MM.1S (cell line): ENCODE data around the gene COL6A2.

ENCODE experiments used
- DNase-seq: peaks from one replicate; pipeline ENCODE4 v3.0.0-alpha.2; 2015
- H2AFZ ChIP-seq: fragments of 300-600 bp; sonication (generic); 2 replicates; pipeline ENCODE4 v1.6.0; 2016; ENCODE audit warnings: antibody characterized with exemption, low read length
- H3F3A ChIP-seq: fragments of 300-600 bp; sonication (generic); 2 replicates; pipeline ENCODE4 v1.6.1; 2016; ENCODE audit warnings: mild to moderate bottlenecking, antibody characterized with exemption, low read length, moderate library complexity, mixed read lengths; ENCODE audit not compliant: insufficient read depth
- H3K27ac ChIP-seq: fragments of 300-600 bp; sonication (generic); 2 replicates; pipeline ENCODE4 v1.5.1; 2016; ENCODE audit warnings: mild to moderate bottlenecking, low read length
- H3K27me3 ChIP-seq: fragments of 300-600 bp; sonication (generic); replicated peaks from 2 replicates; pipeline ENCODE4 v1.6.0; 2016; ENCODE audit warnings: low read length; ENCODE audit not compliant: insufficient read depth
- H3K36me3 ChIP-seq: fragments of 300-600 bp; sonication (generic); replicated peaks from 2 replicates; pipeline ENCODE4 v1.6.1; 2016; ENCODE audit warnings: mild to moderate bottlenecking, low read length, mixed read lengths; ENCODE audit not compliant: insufficient read depth
- H3K4me1 ChIP-seq: fragments of 300-600 bp; sonication (generic); 2 replicates; pipeline ENCODE4 v1.6.1; 2016; ENCODE audit warnings: low read length, mixed read lengths
- H3K4me2 ChIP-seq: fragments of 300-600 bp; sonication (generic); 2 replicates; pipeline ENCODE4 v1.6.0; 2016; ENCODE audit warnings: low read depth, low read length
- H3K4me3 ChIP-seq: fragments of 300-600 bp; sonication (generic); 2 replicates; pipeline ENCODE4 v1.5.1; 2016; ENCODE audit warnings: low read length, mixed read lengths
- H3K79me2 ChIP-seq: fragments of 300-600 bp; sonication (generic); 2 replicates; pipeline ENCODE4 v1.6.1; 2016; ENCODE audit warnings: mixed run types, low read length, mixed read lengths
- H3K9ac ChIP-seq: fragments of 300-600 bp; sonication (generic); 2 replicates; pipeline ENCODE4 v1.6.1; 2016; ENCODE audit warnings: low read length, mixed read lengths
- H3K9me2 ChIP-seq: fragments of 300-600 bp; sonication (generic); replicated peaks from 2 replicates; pipeline ENCODE4 v1.6.1; 2016; ENCODE audit warnings: mild to moderate bottlenecking, low read length, mixed read lengths; ENCODE audit not compliant: insufficient read depth
- H3K9me3 ChIP-seq: fragments of 300-600 bp; sonication (generic); replicated peaks from 2 replicates; pipeline ENCODE4 v1.6.1; 2016; ENCODE audit warnings: mild to moderate bottlenecking, low read length, mixed read lengths; ENCODE audit not compliant: insufficient read depth
- H4K20me1 ChIP-seq: fragments of 300-600 bp; sonication (generic); 2 replicates; pipeline ENCODE4 v1.6.1; 2016; ENCODE audit warnings: mild to moderate bottlenecking, low read length, moderate library complexity, mixed read lengths; ENCODE audit not compliant: insufficient read depth
- CTCF ChIP-seq: fragments of 300-600 bp; sonication (generic); IDR thresholded peaks from 2 replicates; pipeline ENCODE4 v1.5.1; 2016; ENCODE audit warnings: antibody characterized with exemption, low read length, mixed read lengths
- EZH2 ChIP-seq: fragments of 300-600 bp; sonication (generic); optimal IDR thresholded peaks from 2 replicates; pipeline ENCODE3; 2017; ENCODE audit warnings: low read depth, mild to moderate bottlenecking, antibody characterized with exemption, low read length, mixed read lengths
- EZH2phosphoT487 ChIP-seq: fragments of 300-600 bp; sonication (generic); IDR thresholded peaks from 2 replicates; pipeline ENCODE4 v1.6.1; 2018; ENCODE audit warnings: antibody characterized with exemption, low read length

The COL6A2 gene

GRCh38 chr21:46159841-46160656 is 62.1 kb downstream of the COL6A2 start:
- H3K79me2 ChIP-seq: no peaks in the 10 kb centered on the region
- no peaks in the 10 kb centered on the region for H3K4me1 ChIP-seq
- no peak for DNase-seq
- TF ChIP-seq EZH2: no peak
- TF ChIP-seq CTCF: no peak
- TF ChIP-seq EZH2phosphoT487: no peak
- no peaks in the 10 kb centered on the region for H3K36me3 ChIP-seq
- no peaks in the 10 kb centered on the region for H4K20me1 ChIP-seq
- no peak overlapping the region for H3K9ac ChIP-seq
- no peaks in the 10 kb centered on the region; the same call in 1 of the 2 replicates for H3F3A ChIP-seq
- no peaks in the 10 kb centered on the region for H3K9me3 ChIP-seq
- H3K27ac ChIP-seq: no peak overlapping the region
- H3K4me2 ChIP-seq: no peak overlapping the region
- no peaks in the 10 kb centered on the region for H3K9me2 ChIP-seq
- no peak overlapping the region for H3K4me3 ChIP-seq
- no peak overlapping the region for H2AFZ ChIP-seq
- H3K27me3 ChIP-seq: no peaks in the 10 kb centered on the region

GRCh38 chr21:46160657-46160906 is 62.7 kb downstream of the COL6A2 start:
- Histone ChIP-seq H3K4me3 (no peak overlapping the region), H3K36me3 (no peaks in the 10 kb centered on the region), H3K4me2 (no peak overlapping the region), H3K9me3 (no peaks in the 10 kb centered on the region), H3F3A (no peaks in the 10 kb centered on the region; the same call in 1 of the 2 replicates), H2AFZ (no peak overlapping the region), H3K27ac (no peak overlapping the region), H3K79me2 (no peaks in the 10 kb centered on the region), H4K20me1 (no peaks in the 10 kb centered on the region), H3K27me3 (no peaks in the 10 kb centered on the region), H3K4me1 (no peaks in the 10 kb centered on the region), H3K9ac (no peak overlapping the region), H3K9me2 (no peaks in the 10 kb centered on the region)
- TF ChIP-seq EZH2 (no peak), CTCF (no peak), EZH2phosphoT487 (no peak)
- no peak for DNase-seq

GRCh38 chr21:46160907-46161632 is 63.2 kb downstream of the COL6A2 start:
- no peaks in the 10 kb centered on the region for H3K9me3 ChIP-seq
- no peak overlapping the region for H3K4me2 ChIP-seq
- TF ChIP-seq EZH2 (no peak), EZH2phosphoT487 (no peak), CTCF (no peak)
- H3K4me1 ChIP-seq: no peaks in the 10 kb centered on the region
- no peaks in the 10 kb centered on the region; the same call in 1 of the 2 replicates for H3F3A ChIP-seq
- no peak overlapping the region for H3K4me3 ChIP-seq
- no peak for DNase-seq
- no peaks in the 10 kb centered on the region for H3K9me2 ChIP-seq
- H3K79me2 ChIP-seq: no peaks in the 10 kb centered on the region
- no peaks in the 10 kb centered on the region for H3K36me3 ChIP-seq
- no peak overlapping the region for H3K27ac ChIP-seq
- no peak overlapping the region for H2AFZ ChIP-seq
- no peaks in the 10 kb centered on the region for H3K27me3 ChIP-seq
- H4K20me1 ChIP-seq: no peaks in the 10 kb centered on the region
- H3K9ac ChIP-seq: no peak overlapping the region
